Measurements from ENCODE around the gene CASQ1. TPM values are rescaled to one million over a fixed set of nuclear protein-coding genes. Genes with fewer than 3 reads are reported as not detected.

The CASQ1 gene
- total and polyA plus RNA-seq, 2 of the 13 experiments (the other 11 are each of a cell fraction or from before 2014, with no cell fraction given), result 0.09 to 0.20 TPM

DNA sequence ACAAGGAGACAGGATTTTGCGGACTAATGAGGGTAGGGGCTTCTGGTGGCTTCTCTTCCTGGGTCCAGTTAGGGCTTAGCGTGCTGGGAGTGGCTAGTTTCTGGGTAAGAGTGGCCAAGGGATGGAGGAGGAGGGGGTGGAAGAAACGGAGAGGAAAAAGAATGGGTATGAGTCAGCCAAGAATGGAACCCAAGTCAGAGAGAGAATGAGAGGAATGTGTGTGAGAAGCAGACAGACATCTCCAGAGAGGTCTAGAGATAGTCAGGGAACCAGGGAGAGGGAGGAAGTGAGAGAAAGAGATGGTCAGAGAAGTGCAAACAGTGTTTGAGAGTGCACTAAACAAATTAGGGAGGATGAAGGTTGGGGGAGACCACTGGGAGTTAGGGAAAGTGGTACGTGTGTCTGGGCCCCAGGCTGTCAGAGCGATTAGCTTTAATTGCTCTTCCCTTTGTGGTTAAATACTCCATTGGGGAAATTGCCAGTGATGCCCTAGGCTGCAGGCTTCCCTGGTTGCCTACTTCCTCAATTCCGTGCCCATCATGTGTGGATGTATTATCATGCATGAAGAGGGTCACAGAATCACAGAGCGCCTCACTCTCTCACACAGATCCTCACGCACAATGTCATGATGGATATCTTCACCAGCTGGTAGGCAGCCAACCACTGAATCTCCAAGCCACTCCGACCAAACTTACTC lies 16.2 kb downstream of the CASQ1 start (continued):
- no peak for TF ChIP-seq SMARCE1 (IDR thresholded peaks at IDR 0.05; ENCODE audit: borderline replicate concordance)

DNA sequence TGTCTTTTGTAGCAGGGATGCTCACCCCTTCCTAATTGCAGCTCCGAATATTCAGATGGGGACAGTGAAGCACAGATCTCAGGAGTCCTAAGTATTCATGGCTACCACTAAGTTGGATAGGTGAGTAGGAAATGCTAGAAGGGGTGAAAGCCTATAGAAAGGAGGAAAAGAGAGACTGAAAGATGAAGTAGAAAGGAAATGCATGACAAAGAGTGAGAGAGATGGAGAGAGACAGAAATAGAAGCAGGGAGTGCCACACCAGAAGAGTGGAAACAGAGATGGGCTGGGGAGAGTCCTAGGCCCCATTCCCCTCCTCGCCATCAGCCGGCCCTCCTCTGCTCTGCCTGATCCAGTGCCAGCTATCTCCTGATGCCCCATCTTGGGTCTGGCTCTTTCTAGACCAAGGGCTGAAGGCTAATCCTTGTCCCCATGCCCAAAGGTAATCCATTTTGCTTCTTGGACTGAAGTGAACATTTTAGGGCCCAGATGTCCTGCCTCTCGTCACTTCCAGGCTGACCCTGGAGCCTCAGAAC lies 16.8 kb downstream of the CASQ1 start:
- H4K20me1 ChIP-seq (ENCODE audit: insufficient read depth, low read length), result no peaks in the 10 kb centered on the region
- CTCF ChIA-PET (ENCODE audit: low intra/inter-chr PET ratio, low total read pairs), result no interaction called here
- H3K36me3 ChIP-seq (replicated peaks in 1 of 2; ENCODE audit: control insufficient read depth in 1 of 2, insufficient read depth in 2 of 2, low read length in 2 of 2), result peaks cover 4 to 10% of the 10 kb centered on the region in 2 experiments; a peak in 4 of 5 replicates
- no peak overlapping the region for H3K9ac ChIP-seq (ENCODE audit: insufficient read depth, low read depth, low read length)
- intact Hi-C loops (cut with micrococcal nuclease; ENCODE audit: unreplicated experiment) (no loop called here), in situ Hi-C loops (cut with HindIII; ENCODE audit: extremely low pct_ligation_motif_present, low pct_unique_long_range_greater_than_20kb) (no loop called here)
- DNase-seq (ENCODE audit: low spot score) (no peak), FAIRE-seq (no peak), ATAC-seq (no peak)
- H2AFZ ChIP-seq (ENCODE audit: low read length), result no peak overlapping the region
- no peaks in the 10 kb centered on the region for H3K27me3 ChIP-seq (ENCODE audit: control insufficient read depth in 1 of 2, insufficient read depth in 2 of 2, low read length in 2 of 2)
- POLR2A ChIA-PET, result interaction anchor here (1.2 kb wide), 1 partner anchor 45 kb away, joined by 3 read pairs; no protein-coding TSS in a partner anchor
- H3K4me2 ChIP-seq (ENCODE audit: low read depth, low read length), result no peak overlapping the region
- H3K9me3 ChIP-seq (ENCODE audit: low read length), result no peaks in the 10 kb centered on the region
- H3K27ac ChIP-seq (ENCODE audit: extremely low read length, insufficient read depth, low read length), result no peak overlapping the region
- peaks cover 2% of the 10 kb centered on the region for H3K79me2 ChIP-seq (ENCODE audit: insufficient read depth, low read length)
- peaks cover 32% of the 10 kb centered on the region for H3K4me1 ChIP-seq (ENCODE audit: insufficient read depth, low read length)
- WGBS (ENCODE audit: low lambda C conversion rate), result 97% methylated on average over 4 of the region's 4 CpGs
- H3K4me3 ChIP-seq (replicated peaks in 1 of 3; ENCODE audit: insufficient read depth in 1 of 3, low read depth in 2 of 3, low read length in 3 of 3), result no peak overlapping the region
- BruUV-seq (replicated peaks), result no TSS peak
- no peak for TF ChIP-seq NCOA2 (CRISPR knock-in tag; IDR thresholded peaks at IDR 0.05)
- TF ChIP-seq EZH2 (conservative IDR thresholded peaks at IDR 0.05; ENCODE audit: low read depth, low read length), result no peak
- TF ChIP-seq ZNF510 (CRISPR knock-in tag; IDR thresholded peaks at IDR 0.05; ENCODE audit: low read depth), result no peak
- no peak for TF ChIP-seq ZFP90 (CRISPR knock-in tag; IDR thresholded peaks at IDR 0.05; ENCODE audit: borderline replicate concordance)
- TF ChIP-seq JARID2 (CRISPR knock-in tag; IDR thresholded peaks at IDR 0.05; ENCODE audit: insufficient replicate concordance), result no peak

Measured in HepG2 (cell line).